Vagina (tissue), 2 donors: ENCODE results near the gene HCN4. TPM values are rescaled to one million over a fixed set of nuclear protein-coding genes. Genes with fewer than 3 reads are reported as not detected.
"Not testable (repeated sequence)": the region's sequence is repeated elsewhere in the genome, so short reads cannot be mapped to it uniquely, and the experiment has no call there.

Experiments
- DNase-seq, 2 donors: peaks; one replicate each; pipeline ENCODE4 v3.0.0-alpha.2; 2017; ENCODE audit errors: extremely low spot score in 2 of 2
- H3K27ac ChIP-seq: fragments of 200-600 bp; sonication (generic); one replicate; pipeline ENCODE4 v1.5.1; 2019
- H3K27me3 ChIP-seq: fragments of 200-600 bp; sonication (generic); one replicate; pipeline ENCODE4 v1.5.1; 2019
- H3K36me3 ChIP-seq, 2 donors: fragments of 200-600 bp; sonication (generic); one replicate each; pipeline ENCODE4 v1.5.1; 2017 to 2019
- H3K4me1 ChIP-seq: fragments of 200-600 bp; sonication (generic); one replicate; pipeline ENCODE4 v1.5.1; 2019
- H3K4me3 ChIP-seq, 2 donors: fragments of 200-600 bp; sonication (generic); 1 replicate in 1 of 2; 2 replicates in 1 of 2; pipeline ENCODE4 v1.5.1; 2016 to 2019
- H3K9me3 ChIP-seq: fragments of 200-600 bp; sonication (generic); one replicate; pipeline ENCODE4 v1.5.1; 2019
- CTCF ChIP-seq, 3 experiments: fragments of 450-650 bp in 2 of 3; fragments of 200-600 bp in 1 of 3; sonication (generic) in 1 of 3; IDR thresholded peaks; one replicate each; pipeline ENCODE4 v1.5.1; 2017 to 2019; ENCODE audit warnings: antibody characterized with exemption in 3 of 3, mild to moderate bottlenecking in 2 of 3, moderate library complexity in 2 of 3
- POLR2A ChIP-seq, 2 donors: fragments of 450-650 bp; IDR thresholded peaks; one replicate each; pipeline ENCODE4 v1.6.1; 2017; ENCODE audit warnings: antibody characterized with exemption in 2 of 2, mild to moderate bottlenecking in 2 of 2, moderate library complexity in 2 of 2
- POLR2AphosphoS5 ChIP-seq, 2 donors: sonication (generic); formaldehyde crosslinking; IDR thresholded peaks; one replicate each; pipeline ENCODE4 v1.9.0; 2017; ENCODE audit warnings: antibody characterized with exemption in 2 of 2, mild to moderate bottlenecking in 2 of 2, low read depth in 1 of 2; ENCODE audit not compliant: insufficient read depth in 1 of 2
- intact Hi-C: fragments of 100-400 bp; cut with DNase I; formaldehyde crosslinking; loops from one replicate; pipeline ENCODE4 v1.15.1; 2023
- total RNA-seq: library from RNA; depleted of rRNA; stranded (reverse); fragments of >200 nt; gene quantifications from one replicate; pipeline ENCODE4 v1.2.3, GENCODE V29; 2016

HCN4 gene
- total RNA-seq, 1 donor from 2014 or later, result 0.25 TPM

GRCh38 chr15:73305331-73306211 lies 63.2 kb downstream of the HCN4 start:
- intact Hi-C loops, result no loop called here
- no peak for DNase-seq

GRCh38 chr15:73303636-73304035 lies 65.1 kb downstream of the HCN4 start:
- Histone ChIP-seq H3K27ac (no peak overlapping the region), H3K36me3 (peaks cover 0 to 30% of the 10 kb centered on the region in 2 donors), H3K27me3 (no peaks in the 10 kb centered on the region), H3K9me3 (no peaks in the 10 kb centered on the region), H3K4me1 (no peaks in the 10 kb centered on the region), H3K4me3 (no peak overlapping the region)
- TF ChIP-seq POLR2AphosphoS5 (IDR thresholded peaks at IDR 0.05; ENCODE audit: insufficient read depth in 1 of 2, low read depth in 1 of 2) (no peak), CTCF (IDR thresholded peaks at IDR 0.05) (no peak), POLR2A (IDR thresholded peaks at IDR 0.05) (no peak)
- intact Hi-C loops, result no loop called here
- DNase-seq, result no peak

More at GRCh38 chr15:73305331-73306211, 63.2 kb downstream of the HCN4 start:
- Histone ChIP-seq H3K27me3 (no peaks in the 10 kb centered on the region), H3K27ac (no peak overlapping the region), H3K9me3 (no peaks in the 10 kb centered on the region), H3K36me3 (peaks cover 0 to 22% of the 10 kb centered on the region in 2 donors), H3K4me1 (no peaks in the 10 kb centered on the region), H3K4me3 (no peak overlapping the region)
- no peak for TF ChIP-seq POLR2A (IDR thresholded peaks at IDR 0.05)
- no peak for TF ChIP-seq CTCF (IDR thresholded peaks at IDR 0.05)
- no peak for TF ChIP-seq POLR2AphosphoS5 (IDR thresholded peaks at IDR 0.05; ENCODE audit: insufficient read depth in 1 of 2, low read depth in 1 of 2)

- H3K27me3 ChIP-seq, H3K4me3 ChIP-seq, intact Hi-C loops, H3K27ac ChIP-seq, DNase-seq, H3K9me3 ChIP-seq, H3K4me1 ChIP-seq: not testable (repeated sequence)
- H3K36me3 ChIP-seq, result peaks cover 0 to 35% of the 10 kb centered on the region in 2 donors
These were observed 68.5 kb downstream of the HCN4 start for GRCh38 chr15:73300286-73300685.

DNA sequence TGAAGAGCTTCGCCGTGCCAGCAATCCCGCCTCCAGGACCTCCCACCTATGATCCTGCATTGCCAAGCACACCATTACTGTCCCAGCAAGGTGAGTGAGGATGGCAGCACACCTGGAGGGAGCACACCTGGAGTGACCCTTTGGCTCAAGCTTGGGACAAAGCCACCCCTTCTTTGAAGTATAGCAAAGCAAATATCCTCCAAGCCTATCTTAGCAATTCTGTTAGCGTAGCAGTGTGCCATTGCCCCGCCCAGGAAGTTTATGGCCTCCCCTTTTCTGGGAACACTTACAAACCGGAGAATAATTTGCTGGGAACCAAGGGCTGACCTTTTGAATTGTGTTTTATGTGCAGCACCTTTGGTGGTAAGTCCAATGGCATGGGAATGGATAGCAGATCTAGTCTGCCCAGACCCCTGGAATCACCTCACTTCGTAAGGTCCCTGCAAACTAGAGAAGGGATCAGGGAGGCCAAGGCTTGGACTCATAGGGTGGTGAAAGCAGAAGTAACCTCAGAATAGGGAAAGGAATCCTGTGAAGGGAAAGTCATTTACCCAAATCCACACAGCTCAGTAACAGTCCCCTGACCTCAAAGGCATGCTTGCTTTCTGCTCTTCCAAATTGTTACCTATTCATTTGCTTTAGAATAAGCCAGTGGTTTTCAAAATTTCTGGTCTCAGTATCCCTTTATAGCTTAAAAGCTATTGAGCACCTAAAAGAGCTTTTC lies 70.1 kb downstream of the HCN4 start:
- Histone ChIP-seq H3K4me1 (no peaks in the 10 kb centered on the region), H3K36me3 (peaks cover 0 to 35% of the 10 kb centered on the region in 2 donors), H3K27ac (no peak overlapping the region), H3K9me3 (no peaks in the 10 kb centered on the region), H3K27me3 (no peaks in the 10 kb centered on the region), H3K4me3 (no peak overlapping the region)
- intact Hi-C loops, result no loop called here
- no peak for DNase-seq
- no peak for TF ChIP-seq POLR2AphosphoS5 (IDR thresholded peaks at IDR 0.05; ENCODE audit: insufficient read depth in 1 of 2, low read depth in 1 of 2)
- no peak for TF ChIP-seq CTCF (IDR thresholded peaks at IDR 0.05)
- TF ChIP-seq POLR2A (IDR thresholded peaks at IDR 0.05), result no peak

DNA sequence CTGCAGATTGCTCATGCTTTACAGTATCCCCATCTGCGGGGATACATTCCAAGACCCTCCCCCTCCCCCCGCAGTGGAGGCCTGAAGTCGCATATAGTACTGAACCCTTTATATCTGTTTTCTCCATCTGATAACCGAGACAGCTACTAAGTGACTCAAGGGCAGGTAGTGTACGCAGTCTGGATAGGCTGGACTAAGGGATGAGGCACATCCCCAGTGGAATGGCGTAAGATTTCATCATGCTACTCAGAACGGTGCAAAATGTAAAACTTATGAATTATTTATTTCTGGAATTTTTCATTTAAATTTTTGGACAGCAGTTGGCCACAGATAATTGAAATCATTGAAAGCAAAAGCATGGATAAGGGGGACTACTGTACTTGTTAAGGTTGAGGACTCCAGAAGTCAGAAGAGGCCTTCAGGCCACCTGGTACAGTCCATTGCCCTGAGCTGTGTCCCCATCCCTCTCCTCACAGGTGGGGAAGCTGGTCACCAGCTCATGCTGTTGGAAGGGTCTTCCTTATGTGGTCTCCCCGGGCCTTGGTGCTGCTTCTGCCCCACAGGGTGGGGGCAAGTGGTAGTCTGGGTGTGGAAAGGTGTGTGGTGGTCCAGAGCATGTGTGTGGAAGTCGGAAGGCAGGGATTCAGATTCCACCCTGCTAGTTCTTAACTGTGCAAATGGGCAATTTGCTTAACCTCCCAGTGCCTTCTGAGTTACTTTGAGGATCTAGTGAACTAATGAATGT lies 72.0 kb downstream of the HCN4 start:
- Histone ChIP-seq H3K4me3 (no peak overlapping the region), H3K36me3 (peaks cover 0 to 24% of the 10 kb centered on the region in 2 donors), H3K27me3 (no peaks in the 10 kb centered on the region), H3K27ac (no peak overlapping the region), H3K4me1 (no peaks in the 10 kb centered on the region), H3K9me3 (no peaks in the 10 kb centered on the region)
- TF ChIP-seq POLR2A (IDR thresholded peaks at IDR 0.05), result no peak
- DNase-seq, result no peak
- intact Hi-C loops, result no loop called here
